ENCODE data around the gene FAU.

The FAU gene

DNA sequence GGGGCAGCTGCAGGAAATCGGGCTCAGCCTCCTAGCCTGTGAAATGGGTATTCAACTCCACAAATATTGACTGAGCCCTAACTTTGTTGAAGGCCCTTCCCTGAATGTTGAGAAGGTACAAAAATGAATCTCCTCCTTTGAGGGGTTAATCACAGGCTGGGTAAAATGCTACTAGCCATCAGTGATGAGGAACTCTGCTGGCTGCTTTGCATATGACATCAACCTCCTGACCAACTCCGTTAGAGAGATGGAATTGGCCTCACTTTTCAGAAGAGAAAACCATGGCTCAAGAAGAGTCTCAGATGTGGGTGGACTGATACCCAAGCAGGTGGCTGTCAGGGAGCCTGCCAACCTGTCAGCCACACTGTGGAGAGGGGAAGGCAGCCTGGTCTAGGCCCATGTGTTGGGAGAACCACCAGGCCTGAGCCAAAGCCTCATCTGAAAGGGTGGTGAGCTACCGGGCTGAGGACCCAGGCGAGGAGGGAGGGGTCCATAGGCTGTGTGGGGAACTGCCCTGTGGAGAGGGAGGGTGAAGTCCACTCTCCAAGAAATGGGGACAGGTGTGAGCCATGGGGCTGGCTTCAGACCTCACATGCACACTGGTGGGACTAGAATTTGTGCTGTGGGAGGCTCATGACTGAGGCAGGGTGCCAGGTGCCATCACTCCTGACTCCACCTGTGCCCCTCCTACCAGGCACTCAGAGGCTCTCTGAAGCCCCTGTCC is 49.9 kb downstream of the FAU start:
- no peak for DNase-seq

Data from stimulated activated CD4-positive, alpha-beta T cell treated with anti-CD3 and anti-CD28 coated beads, Interleukin-4, amount 100 ng/mL, for 24 hours (primary cell).